GM12874 (cell line): ENCODE results near the gene TECPR1.

Source experiments
- TF ChIP-seq, protein P1 (sequence below): IDR thresholded peaks from 2 replicates; pipeline ENCODE4 v1.5.1; 2011; ENCODE audit warnings: low read depth, mild to moderate bottlenecking, control low read depth, low read length, moderate library complexity; ENCODE audit not compliant: insufficient read depth

The TECPR1 gene

DNA sequence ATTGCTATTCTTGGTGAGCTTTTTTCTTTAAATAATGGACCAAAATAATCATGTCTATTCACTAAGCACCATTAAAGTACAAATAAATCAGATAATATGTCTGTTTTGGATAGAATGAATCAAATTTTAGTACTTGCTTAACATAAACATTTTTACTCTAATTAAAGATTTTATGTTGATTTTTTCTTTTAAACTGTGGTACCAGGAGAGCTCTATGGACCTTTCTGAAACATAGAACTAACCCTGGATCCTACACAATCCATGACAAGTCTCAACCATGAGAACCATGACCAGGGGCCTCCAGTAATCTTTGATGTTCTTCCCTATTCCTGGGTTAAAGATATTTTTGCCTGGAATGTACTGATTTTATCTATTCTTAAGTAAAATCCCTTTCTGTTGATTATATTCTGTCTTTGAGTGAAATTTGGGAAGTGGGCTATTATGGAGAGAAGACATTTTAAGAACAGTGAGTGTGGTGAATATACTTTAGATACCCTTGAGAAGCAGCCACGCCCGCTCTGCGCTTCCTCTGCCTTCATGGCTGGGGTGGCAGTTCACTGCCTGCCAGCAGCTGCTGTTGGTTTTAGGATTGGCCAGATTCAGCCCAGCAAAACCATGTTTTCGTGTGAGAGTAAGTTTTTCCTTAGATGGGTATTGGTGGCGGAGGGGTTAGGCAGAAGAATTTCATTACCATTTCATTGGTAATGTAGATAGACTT lies 83.0 kb downstream of the TECPR1 start:
- TF ChIP-seq, protein P1, sequence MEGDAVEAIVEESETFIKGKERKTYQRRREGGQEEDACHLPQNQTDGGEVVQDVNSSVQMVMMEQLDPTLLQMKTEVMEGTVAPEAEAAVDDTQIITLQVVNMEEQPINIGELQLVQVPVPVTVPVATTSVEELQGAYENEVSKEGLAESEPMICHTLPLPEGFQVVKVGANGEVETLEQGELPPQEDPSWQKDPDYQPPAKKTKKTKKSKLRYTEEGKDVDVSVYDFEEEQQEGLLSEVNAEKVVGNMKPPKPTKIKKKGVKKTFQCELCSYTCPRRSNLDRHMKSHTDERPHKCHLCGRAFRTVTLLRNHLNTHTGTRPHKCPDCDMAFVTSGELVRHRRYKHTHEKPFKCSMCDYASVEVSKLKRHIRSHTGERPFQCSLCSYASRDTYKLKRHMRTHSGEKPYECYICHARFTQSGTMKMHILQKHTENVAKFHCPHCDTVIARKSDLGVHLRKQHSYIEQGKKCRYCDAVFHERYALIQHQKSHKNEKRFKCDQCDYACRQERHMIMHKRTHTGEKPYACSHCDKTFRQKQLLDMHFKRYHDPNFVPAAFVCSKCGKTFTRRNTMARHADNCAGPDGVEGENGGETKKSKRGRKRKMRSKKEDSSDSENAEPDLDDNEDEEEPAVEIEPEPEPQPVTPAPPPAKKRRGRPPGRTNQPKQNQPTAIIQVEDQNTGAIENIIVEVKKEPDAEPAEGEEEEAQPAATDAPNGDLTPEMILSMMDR, result no peak

DNA sequence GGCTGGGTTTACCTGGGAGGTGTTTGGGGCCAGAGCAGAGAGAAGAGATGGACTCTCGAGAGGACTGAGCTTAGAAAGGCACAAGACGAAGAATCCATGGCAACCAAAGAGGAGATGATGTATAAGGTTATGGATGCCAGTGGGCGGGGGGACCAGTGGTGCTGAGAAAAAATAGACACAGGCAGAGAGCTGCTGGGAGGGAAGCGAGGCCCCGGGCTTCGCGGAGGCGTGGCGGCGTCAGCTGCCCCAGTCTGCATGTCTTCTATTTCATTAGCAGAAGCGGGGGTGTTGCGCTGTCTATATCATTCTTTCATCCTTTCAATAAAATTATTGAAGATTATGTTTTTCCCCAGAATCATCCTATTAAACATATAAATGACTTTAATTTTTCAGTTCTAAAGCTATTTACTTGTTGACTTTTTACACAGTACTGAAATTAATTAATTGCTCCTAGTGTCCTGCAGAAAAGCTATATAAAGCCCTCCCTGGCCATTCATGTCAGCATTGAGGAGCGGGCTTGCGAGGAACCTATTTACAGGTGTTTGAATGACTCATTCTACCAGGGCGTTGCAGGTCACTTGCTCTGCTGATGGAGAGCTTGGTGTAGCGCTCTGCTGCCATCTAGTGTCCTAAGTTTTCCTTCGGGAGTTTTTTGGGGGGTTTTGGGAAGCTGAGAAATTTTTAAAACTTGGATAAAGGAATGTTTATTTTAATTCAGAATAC lies 83.7 kb downstream of the TECPR1 start:
- TF ChIP-seq, protein P1, result peak; percentile 53; the same call in 1 of the 2 replicates

DNA sequence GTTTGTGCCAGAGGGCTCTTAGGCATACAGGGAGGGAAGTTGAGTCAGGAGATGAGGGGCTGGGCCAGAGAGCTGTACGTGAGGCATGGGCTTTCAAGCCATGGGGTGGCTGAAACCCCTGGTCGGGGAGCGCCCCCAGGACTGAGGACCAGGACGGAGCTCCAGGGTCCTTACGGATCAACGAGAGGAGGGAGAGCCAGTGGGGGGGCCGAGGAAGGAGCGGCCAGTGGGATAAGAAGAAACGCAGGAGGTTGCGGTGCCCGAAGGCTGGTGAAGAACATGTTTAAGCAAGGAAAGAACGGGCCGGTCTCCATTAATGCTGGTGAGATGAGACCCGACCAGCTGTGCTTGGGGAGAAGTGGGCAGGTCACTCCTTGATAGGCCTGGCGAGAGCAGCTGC lies 84.4 kb downstream of the TECPR1 start:
- TF ChIP-seq, protein P1, result no peak

DNA sequence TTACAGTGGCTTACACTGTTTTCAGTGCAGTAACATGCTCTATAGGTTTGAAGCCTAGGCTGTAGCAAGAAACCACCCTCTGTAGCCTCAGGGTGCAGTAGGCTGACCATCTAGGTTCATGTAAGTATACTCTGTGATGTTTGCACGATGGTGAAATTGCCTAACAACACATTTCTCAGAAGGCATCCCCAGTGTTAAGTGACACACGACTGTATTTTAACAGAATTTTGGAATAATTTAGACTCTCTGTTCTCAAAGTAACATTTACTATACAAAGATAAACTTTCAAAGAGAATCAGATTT lies 85.4 kb downstream of the TECPR1 start:
- TF ChIP-seq, protein P1, result no peak

DNA sequence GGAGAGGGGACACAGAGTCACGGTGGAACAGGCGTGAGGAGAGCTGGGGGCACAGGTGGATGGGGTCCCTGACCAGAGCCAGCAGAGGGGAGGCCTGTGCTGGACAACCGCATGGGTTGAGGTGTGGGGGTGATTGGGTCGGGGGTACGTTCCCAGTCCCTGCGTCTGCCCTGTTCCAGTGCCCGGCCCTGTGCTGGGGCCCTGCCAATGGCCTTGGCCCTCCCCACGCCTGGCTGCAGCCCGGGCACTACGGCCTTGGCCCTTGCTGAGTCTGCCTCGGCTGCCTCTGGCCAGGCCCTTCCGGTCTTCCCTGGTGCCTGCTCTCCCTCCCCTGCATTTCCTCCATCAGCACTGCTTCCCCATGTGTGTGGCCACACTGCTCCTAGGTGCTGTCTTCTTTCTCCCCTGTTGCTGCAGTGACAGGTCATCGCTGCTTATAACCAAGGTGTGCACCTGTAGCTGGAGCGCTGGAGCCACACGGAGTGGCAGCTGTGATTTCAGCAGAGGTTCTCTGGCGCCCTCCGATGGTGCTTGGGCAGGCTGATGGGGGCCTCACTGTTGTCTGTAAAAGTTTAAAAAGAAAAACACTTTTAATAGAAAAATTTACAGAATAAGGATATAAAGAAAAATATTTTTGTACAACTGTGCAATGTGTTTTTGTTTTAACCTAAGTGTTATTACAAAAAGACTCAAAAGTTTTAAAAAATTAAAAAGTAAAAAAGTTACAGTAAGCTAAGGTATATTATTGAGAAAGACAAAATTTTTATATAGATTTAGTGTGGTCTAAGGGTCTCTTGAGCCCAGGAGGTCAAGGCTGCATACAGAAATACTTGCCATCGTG lies 86.0 kb downstream of the TECPR1 start:
- TF ChIP-seq, protein P1, result peak; percentile 70
